ENCODE data around the gene TMEM187.

The TMEM187 gene

DNA sequence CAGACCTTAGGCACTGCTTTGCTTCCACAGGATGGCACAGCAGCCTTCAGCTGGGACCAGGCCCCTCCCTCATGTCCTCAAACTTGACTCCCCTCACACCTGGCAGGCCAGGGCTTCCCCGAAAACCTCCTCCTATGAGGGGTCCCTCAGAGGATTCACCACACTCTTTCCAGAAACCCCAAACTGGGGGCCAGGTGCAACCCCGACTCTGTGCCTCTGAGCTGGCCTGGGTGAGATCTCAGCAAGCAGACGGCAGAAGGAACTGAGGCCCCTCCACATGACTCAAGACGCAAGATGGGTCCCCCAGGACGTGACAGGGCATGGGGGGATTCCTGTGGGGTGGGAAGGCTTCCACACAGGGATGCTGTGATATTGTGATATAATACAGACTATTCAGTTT is 7.1 kb upstream of the TMEM187 start:
- H3K27me3 ChIP-seq (ENCODE audit: insufficient read depth, low read length, poor library complexity), result no peaks in the 10 kb centered on the region
- no CpG with 5 or more reads among the region's 5 CpGs for WGBS (ENCODE audit: extremely low coverage, insufficient coverage, low lambda C conversion rate)
- H3K79me2 ChIP-seq (ENCODE audit: control insufficient read depth, insufficient read depth, low read length), result peaks cover 70% of the 10 kb centered on the region
- H4K8ac ChIP-seq (ENCODE audit: low read depth, low read length), result no peak overlapping the region
- no peaks in the 10 kb centered on the region for H3K79me1 ChIP-seq (ENCODE audit: low read length)
- no peak overlapping the region for H2BK5ac ChIP-seq (ENCODE audit: low read length)
- no peak overlapping the region for H3K9ac ChIP-seq (ENCODE audit: low read length)
- H4K5ac ChIP-seq (ENCODE audit: low read length), result no peak overlapping the region
- no peak overlapping the region for H3K4ac ChIP-seq (ENCODE audit: low read depth, low read length)
- no peak overlapping the region for H3K56ac ChIP-seq (ENCODE audit: low read length)
- no peak overlapping the region for H3K23ac ChIP-seq (ENCODE audit: low read length)
- no peak overlapping the region for H3K18ac ChIP-seq (ENCODE audit: low read length)
- no peak overlapping the region for H3K4me3 ChIP-seq (ENCODE audit: low read length)
- no peak overlapping the region for H3K4me2 ChIP-seq (ENCODE audit: low read length)
- peaks cover 6% of the 10 kb centered on the region for H3K4me1 ChIP-seq (ENCODE audit: control insufficient read depth, low read depth, low read length)
- H2AK5ac ChIP-seq (ENCODE audit: low read length), result no peak overlapping the region
- H2BK120ac ChIP-seq (ENCODE audit: low read depth, low read length), result no peak overlapping the region
- no peak overlapping the region for H3K27ac ChIP-seq (ENCODE audit: low read depth, low read length)
- no peak overlapping the region for H2BK15ac ChIP-seq (replicated peaks; ENCODE audit: low read depth)
- peaks cover 1% of the 10 kb centered on the region for H3K36me3 ChIP-seq (ENCODE audit: control insufficient read depth, insufficient read depth, low read length)
- DNase-seq, result no peak

DNA sequence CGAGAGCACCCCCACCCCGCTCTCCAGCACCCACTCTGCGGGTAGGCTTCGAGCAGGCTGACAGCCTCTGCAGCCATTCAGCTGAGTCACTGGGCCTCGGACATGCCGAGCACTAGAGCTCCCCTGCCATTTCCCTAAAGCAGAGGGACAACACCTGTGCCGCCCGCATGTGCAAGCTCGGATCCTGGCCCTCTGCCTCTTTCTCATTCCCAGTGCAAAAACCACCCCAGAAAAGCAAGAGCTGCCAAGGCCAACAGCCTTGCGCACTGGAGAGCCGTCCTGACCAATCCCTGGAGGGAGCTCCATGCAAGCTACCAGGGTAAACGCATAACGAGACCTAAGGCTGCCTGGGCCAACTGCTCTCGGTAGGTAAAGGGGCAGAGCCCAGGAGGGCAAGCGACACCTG is 6.3 kb upstream of the TMEM187 start:
- H2BK15ac ChIP-seq (replicated peaks; ENCODE audit: low read depth), result no peak overlapping the region
- H3K4me2 ChIP-seq (ENCODE audit: low read length), result no peak overlapping the region
- H3K79me2 ChIP-seq (ENCODE audit: control insufficient read depth, insufficient read depth, low read length), result peaks cover 73% of the 10 kb centered on the region
- no peaks in the 10 kb centered on the region for H3K79me1 ChIP-seq (ENCODE audit: low read length)
- H3K9ac ChIP-seq (ENCODE audit: low read length), result no peak overlapping the region
- peaks cover 6% of the 10 kb centered on the region for H3K4me1 ChIP-seq (ENCODE audit: control insufficient read depth, low read depth, low read length)
- no peak overlapping the region for H3K23ac ChIP-seq (ENCODE audit: low read length)
- no peak overlapping the region for H2AK5ac ChIP-seq (ENCODE audit: low read length)
- H3K4ac ChIP-seq (ENCODE audit: low read depth, low read length), result no peak overlapping the region
- no peak overlapping the region for H2BK5ac ChIP-seq (ENCODE audit: low read length)
- no peak for DNase-seq
- H3K18ac ChIP-seq (ENCODE audit: low read length), result no peak overlapping the region
- H2BK120ac ChIP-seq (ENCODE audit: low read depth, low read length), result no peak overlapping the region
- H4K5ac ChIP-seq (ENCODE audit: low read length), result no peak overlapping the region
- no CpG with 5 or more reads among the region's 15 CpGs for WGBS (ENCODE audit: extremely low coverage, insufficient coverage, low lambda C conversion rate)
- peaks cover 1% of the 10 kb centered on the region for H3K36me3 ChIP-seq (ENCODE audit: control insufficient read depth, insufficient read depth, low read length)
- H4K8ac ChIP-seq (ENCODE audit: low read depth, low read length), result no peak overlapping the region
- no peaks in the 10 kb centered on the region for H3K27me3 ChIP-seq (ENCODE audit: insufficient read depth, low read length, poor library complexity)
- peak overlapping the region; percentile 7 for H3K56ac ChIP-seq (ENCODE audit: low read length)
- H3K4me3 ChIP-seq (ENCODE audit: low read length), result no peak overlapping the region
- H3K27ac ChIP-seq (ENCODE audit: low read depth, low read length), result no peak overlapping the region

DNA sequence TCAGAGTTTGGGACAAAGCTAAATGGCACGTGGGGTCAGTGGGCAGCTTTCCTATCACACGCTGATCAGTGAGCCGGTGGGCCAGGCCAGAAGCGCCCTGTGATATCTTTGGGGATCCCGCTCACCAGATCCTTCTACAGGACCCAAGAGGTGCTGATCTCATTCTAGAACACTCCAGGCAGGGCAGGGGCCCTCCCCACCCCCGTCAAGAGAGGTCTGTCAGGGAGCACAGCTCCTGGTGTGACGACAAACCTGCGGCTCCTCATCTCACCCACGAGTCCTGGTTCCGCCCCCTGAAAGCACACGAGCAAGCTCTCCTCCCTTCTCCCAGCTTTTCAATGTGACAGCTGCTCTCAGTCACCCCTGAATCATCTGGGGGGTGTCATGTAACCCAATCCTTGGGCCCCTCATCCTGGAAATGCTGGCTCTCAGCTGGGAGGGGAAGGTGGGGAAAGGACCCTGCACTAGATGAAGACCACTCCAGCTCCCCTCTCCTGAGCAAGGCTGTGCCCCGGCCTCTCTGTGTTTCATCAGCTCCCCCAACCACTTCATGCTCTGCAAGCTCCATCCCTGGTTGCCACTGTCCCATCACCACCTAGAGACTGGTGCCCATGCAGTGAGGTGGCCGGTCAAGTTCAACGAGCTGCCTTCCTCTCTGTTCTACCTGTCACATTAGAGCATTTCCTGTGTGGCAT is 5.6 kb upstream of the TMEM187 start:
- Histone ChIP-seq H2BK15ac (replicated peaks; ENCODE audit: low read depth) (no peak overlapping the region), H3K79me2 (ENCODE audit: control insufficient read depth, insufficient read depth, low read length) (peaks cover 73% of the 10 kb centered on the region), H3K36me3 (ENCODE audit: control insufficient read depth, insufficient read depth, low read length) (peaks cover 1% of the 10 kb centered on the region), H3K9ac (ENCODE audit: low read length) (peak overlapping the region; percentile 11), H3K4me1 (ENCODE audit: control insufficient read depth, low read depth, low read length) (peaks cover 6% of the 10 kb centered on the region), H2AK5ac (ENCODE audit: low read length) (no peak overlapping the region), H4K5ac (ENCODE audit: low read length) (no peak overlapping the region), H2BK120ac (ENCODE audit: low read depth, low read length) (no peak overlapping the region), H3K79me1 (ENCODE audit: low read length) (no peaks in the 10 kb centered on the region), H2BK5ac (ENCODE audit: low read length) (no peak overlapping the region), H3K27me3 (ENCODE audit: insufficient read depth, low read length, poor library complexity) (no peaks in the 10 kb centered on the region), H3K4ac (ENCODE audit: low read depth, low read length) (no peak overlapping the region), H4K8ac (ENCODE audit: low read depth, low read length) (no peak overlapping the region), H3K56ac (ENCODE audit: low read length) (peak overlapping the region; percentile 17), H3K4me2 (ENCODE audit: low read length) (no peak overlapping the region), H3K18ac (ENCODE audit: low read length) (no peak overlapping the region), H3K27ac (ENCODE audit: low read depth, low read length) (no peak overlapping the region), H3K4me3 (ENCODE audit: low read length) (no peak overlapping the region), H3K23ac (ENCODE audit: low read length) (no peak overlapping the region)
- DNase-seq, result no peak
- no CpG with 5 or more reads among the region's 14 CpGs for WGBS (ENCODE audit: extremely low coverage, insufficient coverage, low lambda C conversion rate)

DNA sequence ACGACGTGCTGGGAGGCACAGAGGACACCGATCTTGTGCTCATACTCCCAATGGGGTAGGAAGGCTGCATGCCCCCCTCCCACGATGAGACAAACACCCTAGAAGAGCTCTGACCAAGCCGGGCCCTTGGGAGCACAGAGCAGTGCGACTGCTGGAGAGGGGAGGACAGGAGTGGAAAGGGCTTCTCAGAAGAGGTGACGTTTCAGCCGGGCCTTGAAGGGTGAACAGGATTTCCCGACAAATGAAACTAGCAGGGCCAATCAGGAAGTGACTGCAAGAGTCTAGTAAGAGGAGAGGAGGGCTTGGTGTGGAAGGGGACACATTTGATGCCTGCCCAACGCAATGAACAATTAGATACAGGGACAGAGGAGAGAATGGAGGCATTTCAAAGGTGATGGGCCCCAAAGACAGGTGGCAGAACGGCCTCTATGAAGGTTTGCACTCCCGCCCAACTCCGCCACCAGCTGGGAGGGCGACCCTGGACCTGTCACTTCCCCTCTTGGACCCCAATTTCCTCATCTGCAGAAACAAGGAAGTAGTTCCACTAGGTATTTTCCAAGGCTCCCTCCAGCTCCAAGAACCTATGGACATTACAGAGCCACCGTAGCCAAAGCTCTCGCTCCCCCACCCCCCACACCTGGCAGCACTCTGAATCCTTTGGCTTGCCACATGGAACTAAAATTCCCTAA is 4.9 kb upstream of the TMEM187 start:
- H2BK15ac ChIP-seq (replicated peaks; ENCODE audit: low read depth), result no peak overlapping the region
- H3K23ac ChIP-seq (ENCODE audit: low read length), result no peak overlapping the region
- H2AK5ac ChIP-seq (ENCODE audit: low read length), result no peak overlapping the region
- H3K36me3 ChIP-seq (ENCODE audit: control insufficient read depth, insufficient read depth, low read length), result no peaks in the 10 kb centered on the region
- no peak overlapping the region for H3K4me3 ChIP-seq (ENCODE audit: low read length)
- H3K4me1 ChIP-seq (ENCODE audit: control insufficient read depth, low read depth, low read length), result peaks cover 6% of the 10 kb centered on the region
- H3K9ac ChIP-seq (ENCODE audit: low read length), result peak overlapping the region; percentile 13
- no peak overlapping the region for H3K4ac ChIP-seq (ENCODE audit: low read depth, low read length)
- H2BK5ac ChIP-seq (ENCODE audit: low read length), result no peak overlapping the region
- no peak overlapping the region for H3K4me2 ChIP-seq (ENCODE audit: low read length)
- H2BK120ac ChIP-seq (ENCODE audit: low read depth, low read length), result no peak overlapping the region
- DNase-seq, result no peak
- H3K27me3 ChIP-seq (ENCODE audit: insufficient read depth, low read length, poor library complexity), result no peaks in the 10 kb centered on the region
- no peak overlapping the region for H3K27ac ChIP-seq (ENCODE audit: low read depth, low read length)
- H3K79me2 ChIP-seq (ENCODE audit: control insufficient read depth, insufficient read depth, low read length), result peaks cover 73% of the 10 kb centered on the region
- H3K18ac ChIP-seq (ENCODE audit: low read length), result no peak overlapping the region
- no peaks in the 10 kb centered on the region for H3K79me1 ChIP-seq (ENCODE audit: low read length)
- no peak overlapping the region for H4K8ac ChIP-seq (ENCODE audit: low read depth, low read length)
- no CpG with 5 or more reads among the region's 16 CpGs for whole genome bisulfite sequencing (ENCODE audit: extremely low coverage, insufficient coverage, low lambda C conversion rate)
- H3K56ac ChIP-seq (ENCODE audit: low read length), result peak overlapping the region; percentile 25
- H4K5ac ChIP-seq (ENCODE audit: low read length), result no peak overlapping the region

DNA sequence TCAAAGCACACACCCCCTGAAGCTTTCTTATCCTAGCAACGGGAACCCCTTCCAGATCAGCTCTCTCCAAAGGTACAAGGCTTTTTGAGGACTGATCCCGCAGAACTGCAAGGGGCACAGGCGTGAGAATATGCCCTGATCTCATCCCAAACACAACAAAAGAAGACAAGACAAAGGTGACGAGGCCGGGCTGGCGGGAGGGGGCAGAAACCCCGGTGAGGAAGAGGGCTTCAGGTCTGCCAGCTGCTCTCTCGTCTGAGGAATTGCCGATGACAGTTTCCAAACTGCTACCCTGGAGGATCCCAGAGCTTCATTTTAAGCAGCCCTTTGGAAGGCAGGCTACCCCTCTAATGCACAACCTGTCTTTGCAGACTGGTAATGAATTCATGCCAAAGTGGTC is 4.3 kb upstream of the TMEM187 start:
- H2BK15ac ChIP-seq (replicated peaks; ENCODE audit: low read depth), result no peak overlapping the region
- H3K4me2 ChIP-seq (ENCODE audit: low read length), result peak overlapping the region; percentile 83
- no peak overlapping the region for H3K18ac ChIP-seq (ENCODE audit: low read length)
- H3K36me3 ChIP-seq (ENCODE audit: control insufficient read depth, insufficient read depth, low read length), result no peaks in the 10 kb centered on the region
- DNase-seq, result no peak
- no peak overlapping the region for H3K27ac ChIP-seq (ENCODE audit: low read depth, low read length)
- no peak overlapping the region for H2BK120ac ChIP-seq (ENCODE audit: low read depth, low read length)
- H3K79me1 ChIP-seq (ENCODE audit: low read length), result no peaks in the 10 kb centered on the region
- H2BK5ac ChIP-seq (ENCODE audit: low read length), result no peak overlapping the region
- H3K4ac ChIP-seq (ENCODE audit: low read depth, low read length), result no peak overlapping the region
- H3K27me3 ChIP-seq (ENCODE audit: insufficient read depth, low read length, poor library complexity), result no peaks in the 10 kb centered on the region
- no peak overlapping the region for H2AK5ac ChIP-seq (ENCODE audit: low read length)
- H3K56ac ChIP-seq (ENCODE audit: low read length), result peak overlapping the region; percentile 70
- no peak overlapping the region for H4K5ac ChIP-seq (ENCODE audit: low read length)
- H3K4me1 ChIP-seq (ENCODE audit: control insufficient read depth, low read depth, low read length), result peaks cover 6% of the 10 kb centered on the region
- no peak overlapping the region for H3K23ac ChIP-seq (ENCODE audit: low read length)
- H3K9ac ChIP-seq (ENCODE audit: low read length), result peak overlapping the region; percentile 81
- no peak overlapping the region for H3K4me3 ChIP-seq (ENCODE audit: low read length)
- no CpG with 5 or more reads among the region's 9 CpGs for WGBS (ENCODE audit: extremely low coverage, insufficient coverage, low lambda C conversion rate)
- peaks cover 69% of the 10 kb centered on the region for H3K79me2 ChIP-seq (ENCODE audit: control insufficient read depth, insufficient read depth, low read length)
- H4K8ac ChIP-seq (ENCODE audit: low read depth, low read length), result no peak overlapping the region

Measured in mesendoderm (in vitro differentiated cells).